Mesothelial cell of epicardium (in vitro differentiated cells): Measurements from ENCODE around the gene ATP5F1E. TPM values are rescaled to one million over a fixed set of nuclear protein-coding genes. Genes with fewer than 3 reads are reported as not detected.

ENCODE experiments used
- DNase-seq, 2 experiments: peaks; one replicate each; pipeline ENCODE4 v3.0.0; 2021; ENCODE audit warnings: low spot score in 2 of 2; ENCODE audit not compliant: unreplicated experiment in 2 of 2
- H3K27ac Mint-ChIP-seq: 2 replicates; pipeline ENCODE4 v1.8.0; 2021; ENCODE audit warnings: mixed read lengths
- H3K27me3 Mint-ChIP-seq: 2 replicates; pipeline ENCODE4 v1.8.0; 2021; ENCODE audit warnings: low read depth, mixed read lengths
- H3K36me3 Mint-ChIP-seq: 2 replicates; pipeline ENCODE4 v1.8.0; 2021; ENCODE audit warnings: mixed read lengths
- H3K4me1 Mint-ChIP-seq: 2 replicates; pipeline ENCODE4 v1.8.0; 2021; ENCODE audit warnings: mixed read lengths
- H3K4me3 Mint-ChIP-seq: 2 replicates; pipeline ENCODE4 v1.8.0; 2021; ENCODE audit warnings: mild to moderate bottlenecking, moderate library complexity, mixed read lengths
- H3K9me3 Mint-ChIP-seq: 2 replicates; pipeline ENCODE4 v1.8.0; 2021; ENCODE audit warnings: mixed read lengths
- total RNA-seq: library from RNA; stranded (reverse); gene quantifications from 3 replicates; pipeline ENCODE4 v1.2.1, GENCODE V29; 2021
- TF ChIP-seq, protein P1 (sequence below): fragments of 200-600 bp; sonication (generic); IDR thresholded peaks from one replicate; pipeline ENCODE4 v1.5.0; 2021; ENCODE audit warnings: antibody characterized with exemption; ENCODE audit not compliant: unreplicated experiment

The ATP5F1E gene
- total RNA-seq, 1 donor from 2014 or later = 52.7 TPM

- TF ChIP-seq, protein P1, sequence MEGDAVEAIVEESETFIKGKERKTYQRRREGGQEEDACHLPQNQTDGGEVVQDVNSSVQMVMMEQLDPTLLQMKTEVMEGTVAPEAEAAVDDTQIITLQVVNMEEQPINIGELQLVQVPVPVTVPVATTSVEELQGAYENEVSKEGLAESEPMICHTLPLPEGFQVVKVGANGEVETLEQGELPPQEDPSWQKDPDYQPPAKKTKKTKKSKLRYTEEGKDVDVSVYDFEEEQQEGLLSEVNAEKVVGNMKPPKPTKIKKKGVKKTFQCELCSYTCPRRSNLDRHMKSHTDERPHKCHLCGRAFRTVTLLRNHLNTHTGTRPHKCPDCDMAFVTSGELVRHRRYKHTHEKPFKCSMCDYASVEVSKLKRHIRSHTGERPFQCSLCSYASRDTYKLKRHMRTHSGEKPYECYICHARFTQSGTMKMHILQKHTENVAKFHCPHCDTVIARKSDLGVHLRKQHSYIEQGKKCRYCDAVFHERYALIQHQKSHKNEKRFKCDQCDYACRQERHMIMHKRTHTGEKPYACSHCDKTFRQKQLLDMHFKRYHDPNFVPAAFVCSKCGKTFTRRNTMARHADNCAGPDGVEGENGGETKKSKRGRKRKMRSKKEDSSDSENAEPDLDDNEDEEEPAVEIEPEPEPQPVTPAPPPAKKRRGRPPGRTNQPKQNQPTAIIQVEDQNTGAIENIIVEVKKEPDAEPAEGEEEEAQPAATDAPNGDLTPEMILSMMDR = no peak
- H3K4me1 Mint-ChIP-seq = peaks cover 24% of the 10 kb centered on the region
- peaks cover 14% of the 10 kb centered on the region for H3K36me3 Mint-ChIP-seq
- no peak overlapping the region for H3K27ac Mint-ChIP-seq
- peak overlapping the region; percentile 32 for H3K4me3 Mint-ChIP-seq
- no peak for DNase-seq
- H3K9me3 Mint-ChIP-seq = no peaks in the 10 kb centered on the region
- H3K27me3 Mint-ChIP-seq = no peaks in the 10 kb centered on the region
Observed at GRCh38 chr20:59003836-59004492, 28.2 kb downstream of the ATP5F1E start.

- peaks cover 17% of the 10 kb centered on the region for H3K36me3 Mint-ChIP-seq
- H3K4me3 Mint-ChIP-seq = no peak overlapping the region
- no peak overlapping the region for H3K27ac Mint-ChIP-seq
- TF ChIP-seq, protein P1 = no peak
- no peak for DNase-seq
- H3K4me1 Mint-ChIP-seq = peaks cover 24% of the 10 kb centered on the region
- no peaks in the 10 kb centered on the region for H3K9me3 Mint-ChIP-seq
- no peaks in the 10 kb centered on the region for H3K27me3 Mint-ChIP-seq
Observed at GRCh38 chr20:59002874-59003399, 29.2 kb downstream of the ATP5F1E start.

DNA sequence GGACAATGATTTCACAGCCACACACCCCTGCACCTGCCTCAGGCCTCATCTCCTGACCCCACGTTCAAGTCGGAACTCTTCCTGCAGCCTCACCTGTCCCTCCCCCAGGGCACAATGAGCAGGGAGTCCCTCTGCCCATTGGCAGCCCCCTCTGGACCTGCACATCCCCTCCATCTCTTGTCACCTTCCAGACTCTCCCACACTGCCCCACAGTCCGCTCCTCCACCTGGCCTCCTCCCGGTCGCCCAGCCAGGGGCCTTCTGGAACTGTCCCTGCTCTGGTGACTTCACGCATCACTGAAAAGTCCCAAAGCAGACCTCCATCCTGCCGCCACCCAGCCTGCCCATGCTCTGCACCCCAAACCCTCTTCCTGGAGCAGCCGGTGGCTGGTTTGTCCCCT, 29.7 kb downstream of the ATP5F1E start:
- Mint-ChIP-seq H3K27me3 (no peaks in the 10 kb centered on the region), H3K36me3 (peaks cover 21% of the 10 kb centered on the region), H3K9me3 (no peaks in the 10 kb centered on the region), H3K4me3 (no peak overlapping the region), H3K4me1 (peaks cover 22% of the 10 kb centered on the region), H3K27ac (no peak overlapping the region)
- DNase-seq = no peak
- TF ChIP-seq, protein P1 = no peak

DNA sequence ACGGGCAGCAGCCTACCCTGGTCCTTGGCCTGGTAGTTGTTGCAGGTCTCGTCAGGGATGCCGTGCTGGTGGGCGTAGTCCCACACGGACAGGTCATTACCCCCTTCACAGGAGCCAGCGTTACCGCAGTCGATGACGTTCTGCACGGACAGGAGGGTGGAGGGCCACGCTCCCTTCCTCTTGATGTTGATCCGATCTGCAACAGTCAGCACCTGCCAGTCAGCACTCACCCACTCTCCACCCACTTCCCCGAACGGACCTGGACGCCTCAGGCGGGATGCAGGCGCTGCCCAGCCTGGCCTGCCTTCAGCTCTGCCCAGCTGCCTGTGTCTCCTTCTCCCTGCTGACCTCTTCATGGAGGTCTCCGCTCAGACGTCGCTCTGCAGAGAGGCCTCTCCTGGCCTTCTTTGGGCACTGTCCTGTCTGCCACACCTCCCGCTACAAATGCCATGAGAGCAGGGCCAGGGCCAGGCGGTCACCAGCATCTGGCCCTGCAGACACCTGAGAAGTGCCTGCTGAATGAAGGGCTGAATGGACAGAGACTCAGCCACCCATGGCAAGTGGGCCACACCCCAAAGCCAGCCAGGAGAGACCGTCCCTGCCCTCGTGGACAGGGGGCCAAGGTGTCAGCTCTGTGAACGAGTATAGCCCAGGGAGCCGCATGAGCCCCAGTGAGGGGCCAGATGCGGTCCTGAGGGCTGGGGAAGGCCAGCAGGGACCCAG, 30.5 kb downstream of the ATP5F1E start:
- no peak for DNase-seq
- H3K9me3 Mint-ChIP-seq = no peaks in the 10 kb centered on the region
- no peak overlapping the region for H3K27ac Mint-ChIP-seq
- H3K27me3 Mint-ChIP-seq = no peaks in the 10 kb centered on the region
- TF ChIP-seq, protein P1 = no peak
- H3K4me1 Mint-ChIP-seq = peaks cover 22% of the 10 kb centered on the region
- H3K36me3 Mint-ChIP-seq = peaks cover 27% of the 10 kb centered on the region
- H3K4me3 Mint-ChIP-seq = no peak overlapping the region

DNA sequence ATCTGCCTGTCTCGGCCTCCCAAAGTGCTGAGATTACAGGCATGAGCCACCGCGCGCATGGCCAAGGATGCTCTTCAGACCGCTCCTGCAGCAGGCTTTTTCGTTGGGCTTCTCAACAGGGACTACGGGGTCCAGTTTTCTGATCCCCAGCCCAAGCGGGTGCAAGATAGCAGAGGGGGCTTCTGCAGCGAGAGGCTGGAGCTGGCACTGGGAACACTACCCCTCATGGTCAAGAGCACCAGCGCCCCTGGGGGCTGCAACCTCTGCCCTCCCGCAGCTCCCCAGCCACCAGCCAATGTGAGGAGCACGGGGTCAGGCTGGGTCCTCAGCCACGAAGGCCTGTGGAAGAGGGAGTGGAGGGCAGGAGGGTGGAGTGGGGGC, 31.1 kb downstream of the ATP5F1E start:
- H3K27me3 Mint-ChIP-seq = no peaks in the 10 kb centered on the region
- no peak for DNase-seq

More for the DNA sequence above, 31.1 kb downstream of the ATP5F1E start:
- Mint-ChIP-seq H3K4me1 (peaks cover 20% of the 10 kb centered on the region), H3K4me3 (no peak overlapping the region), H3K27ac (no peak overlapping the region), H3K9me3 (no peaks in the 10 kb centered on the region), H3K36me3 (peaks cover 31% of the 10 kb centered on the region)
- TF ChIP-seq, protein P1 = no peak
